ENCODE data around the gene ARHGAP25.
A peak's percentile ranks its signal among the peaks of the same experiment; 100 is the strongest.

ARHGAP25 gene

DNA sequence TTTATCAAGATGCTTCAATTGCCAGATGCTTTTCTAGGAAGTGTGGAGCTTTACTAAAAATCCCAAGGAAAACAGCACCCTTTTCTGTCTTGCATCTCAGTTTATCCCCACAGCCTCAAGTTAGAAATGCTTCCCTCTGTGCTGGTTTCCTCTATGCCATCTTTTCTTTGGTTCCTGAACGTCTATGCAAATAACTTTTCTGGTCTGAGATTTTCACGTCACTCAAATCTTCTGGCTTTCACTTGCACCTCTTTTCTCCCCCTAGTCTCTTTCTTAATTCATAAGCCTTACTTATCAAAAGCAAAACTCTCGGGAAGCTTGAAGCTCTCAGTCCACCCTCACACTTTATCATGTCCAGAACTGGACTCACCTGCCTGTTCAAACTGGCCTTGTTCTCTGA is 33.9 kb downstream of the ARHGAP25 start:
- DNase-seq = no peak

DNA sequence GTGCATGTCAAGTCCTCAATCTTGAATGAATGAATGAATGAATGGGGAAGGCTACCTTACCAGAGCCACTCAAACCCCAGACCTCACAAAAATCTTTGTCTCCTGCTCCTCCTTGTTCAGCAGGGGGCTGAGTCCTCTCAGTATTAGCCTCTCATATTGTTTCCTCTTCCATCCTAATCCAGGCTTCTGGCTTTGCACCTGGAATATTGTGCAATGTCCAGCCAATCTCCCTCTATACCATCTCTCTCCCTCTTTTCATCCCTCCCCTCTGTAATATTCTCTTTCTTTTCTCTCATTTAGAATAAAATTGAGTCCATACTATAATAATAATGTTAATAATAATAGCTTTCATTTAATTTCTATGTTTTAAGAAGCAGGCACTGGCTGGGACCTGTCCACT is 34.3 kb downstream of the ARHGAP25 start:
- no peak for DNase-seq

DNA sequence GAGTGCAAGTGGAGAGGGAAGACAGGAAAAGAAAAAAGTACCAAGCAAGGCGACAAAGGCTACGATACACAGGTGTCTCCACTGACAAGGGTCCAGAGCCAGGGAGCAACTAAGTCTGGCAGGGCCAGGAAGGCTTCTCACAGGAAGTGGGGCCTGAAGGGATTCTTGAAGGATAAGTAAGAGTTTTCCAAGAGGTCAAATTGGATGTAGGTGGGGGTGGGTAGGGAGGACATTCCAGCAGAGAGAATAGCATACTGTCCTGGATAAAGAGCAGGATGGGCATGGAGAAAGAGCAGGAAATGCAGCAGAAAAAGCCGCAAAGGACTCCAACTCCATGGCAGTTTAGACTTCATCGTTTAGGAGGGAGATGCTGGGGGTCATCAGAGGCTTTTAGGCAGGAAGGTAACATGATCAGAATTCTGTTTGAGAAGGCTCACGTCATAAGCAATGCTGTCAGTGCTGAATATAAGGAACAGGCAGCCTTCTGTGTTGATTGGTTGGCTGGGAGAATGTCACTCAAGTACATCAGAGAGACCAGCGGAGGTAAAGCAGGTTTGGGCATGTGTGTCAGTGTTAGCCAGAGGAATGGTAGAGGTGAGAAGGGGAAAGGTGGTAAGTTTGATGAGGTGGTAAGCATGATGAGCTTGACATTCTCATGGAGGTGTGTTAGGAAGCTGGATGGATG is 35.1 kb downstream of the ARHGAP25 start:
- DNase-seq = no peak

DNA sequence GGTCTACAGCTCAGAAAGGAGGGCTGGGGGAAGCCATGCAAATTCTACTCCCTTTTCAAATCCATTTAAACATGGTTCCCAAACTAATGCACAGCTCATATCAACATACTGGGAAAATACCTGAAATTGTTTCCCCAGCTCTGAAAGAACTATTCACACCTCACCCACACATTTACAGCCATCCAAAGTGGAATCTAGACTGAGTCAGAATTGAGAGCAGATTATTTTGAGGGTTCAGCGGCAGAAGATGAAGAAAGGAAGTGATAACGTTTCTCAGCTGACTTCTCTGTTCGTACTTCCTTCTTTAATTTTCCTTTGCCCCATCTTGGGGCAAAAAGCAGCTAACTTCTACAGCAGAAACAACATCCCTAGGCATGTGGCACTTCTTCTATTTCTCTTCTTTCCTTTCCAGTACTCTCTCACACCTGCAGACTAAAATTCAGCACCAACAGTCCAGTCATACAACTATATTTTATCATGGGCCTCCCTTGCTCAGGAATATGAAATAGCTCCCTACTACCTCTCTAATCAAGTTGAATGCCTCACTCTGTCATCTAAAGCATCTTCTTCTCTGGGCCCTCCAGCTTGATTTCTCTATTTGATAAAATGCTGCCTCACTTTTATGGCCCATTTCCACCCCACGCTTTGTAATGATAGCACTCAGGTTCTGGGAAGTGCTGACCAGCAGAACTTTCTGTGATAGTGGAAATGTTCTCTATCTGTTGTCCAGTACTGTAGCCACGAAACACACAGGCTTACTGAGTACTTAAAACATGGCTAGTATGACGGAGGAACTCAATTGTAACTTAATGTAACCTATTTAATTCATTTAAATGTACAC is 35.9 kb downstream of the ARHGAP25 start:
- no peak for DNase-seq

DNA sequence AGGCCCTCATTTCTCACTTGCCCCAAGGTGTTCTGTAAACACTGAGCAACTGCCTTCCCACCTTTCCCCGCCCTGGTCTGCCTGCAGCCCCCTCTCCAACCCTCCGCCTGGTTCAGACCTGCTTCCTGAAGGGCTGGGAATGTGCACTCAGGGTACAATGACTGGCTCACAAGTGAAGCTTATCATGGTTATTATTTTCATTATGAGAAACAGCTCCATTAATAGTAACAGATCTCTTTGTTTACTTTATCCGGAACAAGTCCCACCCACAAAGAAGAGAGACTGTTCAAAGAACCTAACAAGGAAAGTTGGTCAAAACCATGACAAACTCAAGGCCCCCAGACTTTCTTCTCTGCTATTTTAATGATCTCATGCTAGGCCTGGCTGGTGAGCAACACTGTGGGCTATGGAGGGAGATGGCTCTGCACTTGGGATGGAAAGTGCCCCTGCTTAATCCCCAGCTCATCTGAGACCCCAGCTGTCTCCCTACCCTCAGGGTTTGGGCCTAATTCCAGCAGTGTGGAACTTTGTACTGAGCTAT is 36.7 kb downstream of the ARHGAP25 start:
- DNase-seq = no peak

DNA sequence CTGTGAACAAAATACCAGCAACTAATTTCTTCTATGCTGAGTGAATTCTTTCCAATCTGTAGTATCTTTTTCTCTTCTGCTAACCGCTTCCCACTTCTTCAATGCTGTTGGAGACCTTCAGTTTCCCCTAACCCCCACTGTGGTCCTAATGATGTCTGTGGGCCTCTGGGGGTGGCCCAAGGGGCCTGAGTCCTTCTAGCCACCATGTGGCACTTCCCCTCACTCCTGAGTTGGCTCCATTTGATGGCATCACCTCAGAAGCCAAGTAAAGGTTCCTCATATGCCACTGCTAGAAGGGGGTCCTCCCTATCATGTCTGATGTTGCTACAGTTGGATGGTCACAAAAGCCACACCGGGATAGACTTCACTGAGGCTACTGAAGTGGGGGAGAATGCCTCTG is 37.5 kb downstream of the ARHGAP25 start:
- DNase-seq = no peak

DNA sequence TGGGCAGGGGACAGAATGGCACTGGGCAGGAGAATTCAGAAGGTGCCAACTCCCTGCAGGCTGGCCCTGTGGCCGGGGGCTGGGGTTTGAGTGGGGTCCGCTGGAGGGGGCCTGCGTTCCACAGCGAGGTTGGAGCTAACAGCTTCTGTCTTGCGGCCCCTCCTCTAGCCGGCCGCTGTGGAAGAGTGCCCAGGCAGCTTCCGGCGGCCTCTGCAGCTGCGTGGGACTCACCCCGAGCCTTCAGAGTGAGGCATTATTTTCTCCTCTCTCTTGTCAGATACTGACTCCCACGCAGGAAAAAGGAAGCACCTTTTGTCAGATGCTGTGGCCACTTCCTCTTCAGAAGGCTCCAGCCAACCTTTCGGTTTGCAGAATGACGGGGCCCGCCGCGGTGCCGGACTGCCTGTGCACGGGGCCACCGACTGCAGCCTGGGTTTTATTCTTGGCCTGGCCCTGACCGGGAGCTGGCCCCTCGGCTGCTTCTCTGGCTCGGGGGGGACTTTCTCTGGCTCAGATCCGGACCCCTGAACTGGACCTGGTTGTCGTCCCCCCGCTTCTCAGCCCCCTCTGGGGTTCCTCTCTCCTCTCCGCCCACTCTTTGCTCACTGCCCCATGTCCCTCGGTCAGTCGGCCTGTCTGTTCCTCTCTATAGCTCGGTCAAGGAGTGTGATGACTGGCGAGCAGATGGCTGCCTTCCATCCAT is 40.1 kb downstream of the ARHGAP25 start:
- DNase-seq = peak; percentile 31

DNA sequence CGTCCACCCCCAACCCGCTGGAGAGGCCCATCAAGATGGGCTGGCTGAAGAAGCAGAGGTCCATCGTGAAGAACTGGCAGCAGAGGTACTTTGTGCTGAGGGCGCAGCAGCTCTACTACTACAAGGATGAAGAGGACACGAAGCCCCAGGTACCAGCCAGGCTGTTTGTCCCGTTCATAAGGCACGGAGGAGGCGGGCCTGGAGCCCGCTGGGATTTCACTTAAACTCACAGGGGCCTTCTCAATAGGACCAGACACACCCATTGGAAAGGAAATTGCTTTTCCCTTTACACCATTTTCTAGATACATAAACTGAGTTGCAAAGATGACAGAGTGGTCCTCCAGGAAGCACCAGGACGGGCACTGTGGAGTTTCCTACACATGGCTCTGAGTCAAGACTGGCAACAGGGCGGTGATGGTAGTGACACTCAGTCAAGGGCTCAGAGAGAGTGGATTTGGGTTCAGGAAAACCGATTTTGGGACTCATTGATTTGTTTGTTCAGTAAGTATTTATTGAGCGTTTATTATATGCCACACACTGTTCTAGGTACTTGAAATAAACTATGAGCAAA is 40.7 kb downstream of the ARHGAP25 start:
- DNase-seq = no peak

DNA sequence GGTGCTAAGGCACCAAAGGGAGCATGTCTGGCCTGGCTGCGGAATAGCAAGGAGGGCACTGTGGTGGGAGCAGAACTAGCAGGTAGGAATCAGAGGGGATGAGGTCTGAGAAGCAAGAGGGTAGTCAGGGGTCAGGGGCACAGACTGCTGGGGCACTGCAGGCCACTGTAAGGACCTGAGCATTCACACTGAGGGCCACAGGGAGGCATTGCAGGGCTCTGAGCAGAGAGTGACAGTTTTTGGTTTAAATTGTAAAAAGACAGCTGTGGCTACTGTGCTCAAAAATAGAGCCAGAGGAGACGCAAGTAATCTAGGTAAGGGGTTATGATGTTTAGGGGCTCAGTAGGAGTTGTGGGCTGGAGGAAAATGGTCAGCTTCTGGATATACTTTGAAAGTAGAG is 41.5 kb downstream of the ARHGAP25 start:
- DNase-seq = no peak

DNA sequence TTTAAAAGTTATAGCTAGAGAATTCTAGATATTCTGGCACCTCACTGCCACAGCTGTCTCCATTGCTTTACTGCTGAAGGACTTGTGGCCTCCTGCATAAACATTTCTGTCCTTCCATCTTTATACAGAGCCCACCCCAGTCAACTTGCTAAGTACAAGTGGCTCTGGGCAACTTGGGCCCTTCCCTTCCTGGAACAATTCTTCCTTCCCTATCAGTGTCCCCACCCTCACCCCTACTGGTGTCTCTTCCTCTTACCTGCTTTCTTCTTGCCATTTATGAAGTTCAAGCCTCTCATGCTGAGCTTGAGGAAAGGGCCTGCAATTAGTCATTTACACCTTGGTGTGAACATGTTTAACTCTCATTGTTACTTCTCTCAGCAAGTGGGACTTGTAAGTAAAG is 45.0 kb downstream of the ARHGAP25 start:
- no peak for DNase-seq

DNA sequence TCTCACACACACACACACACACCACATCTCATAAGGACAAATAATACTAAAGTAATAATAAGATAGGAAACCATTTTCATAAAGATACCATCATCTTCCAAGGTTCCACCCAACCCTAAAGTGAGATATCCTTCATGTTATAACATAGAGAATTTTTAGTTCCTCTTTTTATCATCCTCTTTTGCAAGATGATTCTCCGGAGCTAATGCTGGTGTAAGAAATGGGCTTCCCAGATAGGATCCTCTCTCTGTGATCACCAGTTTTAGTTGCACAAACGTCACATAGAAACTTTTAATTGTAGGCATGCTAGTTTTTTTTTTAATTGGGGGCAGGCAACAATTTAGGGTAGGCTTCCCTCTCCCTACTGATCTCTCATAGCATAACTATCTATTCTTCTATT is 49.6 kb downstream of the ARHGAP25 start:
- DNase-seq = no peak

DNA sequence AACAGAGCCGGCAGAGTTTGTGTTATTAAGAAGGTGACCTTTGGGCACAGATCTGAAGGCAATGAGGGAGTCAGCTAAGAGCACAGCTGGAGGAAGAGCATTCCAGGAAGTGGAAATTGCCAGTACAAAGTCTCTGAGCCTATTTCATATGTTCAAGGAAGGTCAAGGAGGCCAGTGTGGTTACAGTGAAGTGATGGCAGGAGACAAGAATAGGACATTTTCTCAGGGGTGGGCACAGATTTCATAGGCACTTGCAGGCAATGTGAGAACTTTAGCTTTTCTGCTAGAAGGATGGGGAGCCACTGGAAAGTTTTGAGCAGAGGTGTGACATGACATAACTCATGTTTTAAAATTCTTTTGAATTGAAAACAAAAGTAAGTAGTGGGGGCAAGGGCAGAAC is 50.3 kb downstream of the ARHGAP25 start:
- no peak for DNase-seq

DNA sequence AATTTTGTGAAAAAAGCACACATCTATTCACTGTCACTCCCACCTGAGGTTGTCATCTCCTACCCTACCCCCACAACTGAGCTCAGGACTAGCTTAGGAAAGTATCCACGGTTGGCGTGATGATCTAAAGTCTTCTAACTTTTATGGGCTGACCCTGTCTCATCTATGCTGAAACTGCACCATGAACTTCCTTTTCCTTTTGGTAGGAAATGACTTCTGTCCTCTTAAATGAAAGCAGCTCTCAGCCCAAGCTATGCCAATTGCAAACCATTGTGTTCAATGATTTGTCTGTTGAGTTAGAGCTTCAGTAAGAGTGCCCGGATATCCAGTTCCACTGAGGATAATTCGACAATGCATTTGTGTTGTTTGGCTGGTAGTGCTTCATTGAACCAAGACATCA is 52.7 kb downstream of the ARHGAP25 start:
- no peak for DNase-seq

DNA sequence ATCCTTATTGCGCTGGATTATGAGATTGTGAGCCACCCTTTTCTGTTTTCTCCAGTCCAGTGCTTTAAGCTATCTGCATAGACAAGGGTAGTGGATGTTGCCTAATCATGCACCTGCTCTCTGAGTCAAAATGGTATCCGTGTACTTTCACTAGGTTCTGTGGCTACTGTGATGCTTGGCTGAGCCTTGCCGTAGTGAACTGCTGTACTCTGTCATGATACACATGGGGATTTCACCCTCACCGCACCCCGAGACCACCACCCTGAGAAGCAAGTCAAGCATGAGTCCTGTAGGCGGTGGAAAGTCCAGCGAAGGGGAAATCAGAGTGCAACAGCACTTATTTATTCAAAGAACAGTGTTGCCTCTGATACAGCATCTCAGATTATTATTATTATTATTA is 55.0 kb downstream of the ARHGAP25 start:
- no peak for DNase-seq

DNA sequence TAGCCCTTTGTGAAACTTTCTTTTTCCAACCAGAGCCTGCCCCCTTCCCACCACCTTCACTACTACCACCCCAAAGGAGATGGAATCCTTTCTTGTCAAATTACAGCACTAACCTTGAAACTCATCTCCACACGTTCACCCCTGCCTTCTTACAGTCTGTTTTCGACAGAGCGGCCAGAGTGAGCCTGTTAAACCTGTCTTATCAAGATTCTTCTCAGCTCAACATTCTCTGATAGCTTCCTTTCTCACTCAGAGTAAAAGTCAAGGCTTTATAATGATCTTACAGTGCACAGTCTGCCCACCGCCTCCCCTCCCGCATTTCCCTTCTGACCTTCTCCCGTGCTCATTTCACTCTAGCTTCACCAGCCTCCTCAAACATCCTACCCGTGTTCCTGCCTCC is 56.0 kb downstream of the ARHGAP25 start:
- no peak for DNase-seq

DNA sequence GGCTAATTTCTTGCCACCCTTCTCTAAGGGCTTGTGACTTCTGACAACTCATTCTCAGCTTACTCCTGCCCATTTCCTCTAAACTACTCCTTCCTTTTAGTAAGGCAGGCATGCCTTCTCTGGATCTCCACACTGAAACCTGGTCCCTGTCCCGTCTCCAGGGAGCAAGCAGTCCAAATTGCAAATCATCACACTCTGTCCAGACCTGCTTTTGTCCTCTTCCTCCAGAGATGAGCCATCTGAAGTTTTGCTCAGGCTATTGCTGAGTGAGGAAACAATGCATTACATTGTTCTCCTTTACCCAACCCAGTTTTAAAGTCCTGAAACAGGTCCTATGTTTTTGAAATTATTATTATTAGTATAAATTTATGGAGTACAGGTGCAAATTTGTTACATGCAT is 57.3 kb downstream of the ARHGAP25 start:
- DNase-seq = no peak

DNA sequence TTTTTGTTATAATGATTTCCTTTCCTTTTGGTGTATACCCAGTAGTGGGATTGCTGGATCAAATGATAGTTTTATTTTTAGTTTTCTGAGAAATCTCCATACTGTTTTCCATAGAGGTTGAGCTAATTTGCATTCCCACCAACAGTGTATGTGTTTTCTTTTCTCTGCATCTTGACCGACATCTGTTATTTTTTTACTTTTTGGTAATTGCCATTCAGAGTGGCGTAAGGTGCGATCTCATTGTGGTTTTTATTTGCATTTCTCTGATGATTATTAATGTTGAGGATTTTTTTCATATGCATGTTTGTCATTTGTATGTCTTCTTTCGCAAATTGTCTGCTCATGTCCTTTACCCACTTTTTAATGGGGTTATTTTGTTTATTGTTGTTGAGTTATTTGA is 58.1 kb downstream of the ARHGAP25 start:
- no peak for DNase-seq

DNA sequence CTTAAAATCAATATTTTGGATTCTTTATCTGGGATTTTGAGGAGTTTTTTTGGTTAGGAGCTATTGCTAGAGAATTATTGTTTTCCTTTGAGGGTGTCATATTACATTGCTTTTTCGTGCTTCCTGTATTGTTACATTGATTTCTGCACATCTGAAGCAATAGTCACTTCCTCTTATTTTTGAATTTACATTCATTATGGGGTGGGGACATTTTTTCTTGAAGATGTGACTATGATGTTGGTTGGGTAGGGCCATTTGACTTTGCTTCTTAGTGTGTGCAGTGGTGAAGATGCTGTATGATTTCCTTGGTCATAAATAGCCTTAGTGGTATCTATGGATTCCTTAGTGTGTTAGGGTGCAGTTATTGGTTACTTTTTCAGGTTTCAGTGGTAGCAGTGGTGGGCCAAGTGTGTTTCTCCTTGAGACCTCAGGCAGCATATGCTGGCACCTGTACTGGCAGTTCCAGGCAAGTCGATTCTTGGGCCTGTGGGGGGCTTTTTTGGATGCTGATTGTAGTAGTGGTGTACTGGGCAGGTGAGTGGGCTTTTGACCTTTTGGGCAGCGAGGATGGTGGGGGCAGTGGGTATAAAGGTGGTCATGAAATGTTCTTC is 61.8 kb downstream of the ARHGAP25 start:
- DNase-seq = no peak

DNA sequence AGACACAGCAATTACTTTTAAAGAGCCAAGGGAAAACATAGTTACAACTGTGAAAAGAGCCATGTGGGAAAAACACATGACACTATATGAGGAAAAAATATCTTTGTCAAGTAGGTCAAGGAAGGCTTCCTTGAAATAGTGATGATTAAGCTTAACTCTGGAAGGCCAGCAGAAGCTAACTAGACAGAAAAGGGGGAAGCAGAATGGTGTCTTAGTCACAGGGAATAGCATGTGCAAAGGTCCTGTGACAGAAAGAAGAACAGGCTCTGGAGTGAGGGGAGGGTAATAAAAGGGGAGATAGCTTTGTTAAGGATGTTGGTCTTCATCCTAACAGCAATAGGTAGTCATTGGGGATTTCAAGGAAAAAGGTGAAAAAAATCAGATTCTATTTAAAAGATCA is 64.0 kb downstream of the ARHGAP25 start:
- no peak for DNase-seq

DNA sequence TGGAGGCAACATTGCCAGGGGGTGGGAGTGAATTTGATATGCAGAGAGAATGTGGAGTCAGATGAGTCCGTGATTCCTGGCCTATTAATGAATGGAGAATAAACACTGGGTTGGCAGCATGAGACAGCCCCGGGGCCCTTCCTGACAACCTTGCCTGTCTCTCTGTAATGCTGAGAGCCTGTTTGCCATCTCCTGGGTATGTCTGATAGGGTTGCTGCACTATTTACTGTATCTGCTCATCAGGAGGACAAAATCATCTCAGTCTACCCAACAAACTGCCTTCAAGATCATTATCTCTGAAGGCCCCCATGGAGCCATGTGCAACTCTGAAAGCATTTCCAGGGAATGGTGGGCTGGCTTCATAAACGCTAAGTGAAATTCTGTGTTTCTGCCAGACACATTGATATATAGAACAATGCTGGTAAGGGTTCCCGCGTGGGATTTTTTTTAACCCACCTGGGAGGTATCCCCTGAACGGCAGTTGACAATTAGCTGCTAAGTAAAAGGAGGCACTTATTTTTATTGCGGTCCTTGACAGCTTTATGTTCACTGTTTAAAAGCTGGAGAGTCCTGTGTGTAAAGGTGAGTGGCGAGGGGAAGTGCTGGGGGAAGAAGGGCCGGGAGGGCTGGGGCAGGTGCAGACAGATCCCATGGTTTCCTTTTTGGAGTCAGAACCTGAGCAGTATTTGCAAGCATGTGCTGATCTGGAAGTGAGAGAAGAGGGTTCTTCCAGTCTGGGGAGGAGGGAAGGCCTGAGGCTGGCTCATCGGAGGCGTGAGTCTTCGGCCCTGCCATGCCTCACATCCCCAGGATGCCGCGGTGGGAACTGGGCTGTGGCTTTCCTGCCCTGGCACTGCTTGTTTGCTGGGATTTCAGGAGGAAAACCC is 64.8 kb downstream of the ARHGAP25 start:
- no peak for DNase-seq

DNA sequence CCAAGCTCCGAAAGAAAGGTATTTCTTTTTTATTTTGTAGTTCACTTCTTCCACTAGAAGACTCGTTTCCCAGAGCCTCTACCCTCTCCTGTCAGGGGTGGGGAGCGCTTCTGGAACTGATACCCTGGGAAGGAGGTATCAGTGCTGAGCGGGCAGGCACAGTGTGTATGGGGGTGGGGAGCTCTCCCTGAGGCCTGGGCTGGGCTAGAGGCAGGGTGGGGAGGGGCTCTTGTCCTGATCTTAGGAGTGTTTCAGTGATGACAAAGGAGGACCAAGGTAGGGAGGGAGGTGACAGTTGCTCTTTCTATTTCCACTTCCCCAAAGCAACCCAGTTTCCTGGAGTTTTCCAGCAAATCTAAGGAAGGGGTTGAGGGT is 65.4 kb downstream of the ARHGAP25 start:
- DNase-seq = no peak

DNA sequence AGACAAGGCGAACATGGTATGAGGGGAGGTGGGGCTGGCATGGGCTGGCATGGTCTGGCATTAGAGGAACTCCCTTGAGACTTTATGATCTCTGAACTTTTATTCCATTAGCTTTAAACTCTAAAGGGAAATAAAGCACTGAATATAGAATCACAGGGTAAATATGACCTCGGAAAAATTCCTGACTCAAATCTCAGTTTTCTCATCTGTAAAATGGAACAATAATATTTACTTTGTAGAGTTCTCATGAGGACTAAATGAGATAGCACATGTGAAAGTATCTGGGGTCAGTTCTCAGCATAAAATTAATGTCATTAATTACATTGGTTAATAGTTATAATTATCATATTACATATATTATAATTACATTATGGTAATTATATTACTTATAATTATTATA is 65.9 kb downstream of the ARHGAP25 start:
- DNase-seq = no peak
